ENCODE results near the gene KRT86.
A peak's percentile ranks its signal among the peaks of the same experiment; 100 is the strongest.
"Not testable (repeated sequence)": the region's sequence is repeated elsewhere in the genome, so short reads cannot be mapped to it uniquely, and the experiment has no call there.

Gene KRT86

GRCh38 chr12:52279422-52280318 is 5.2 kb downstream of the KRT86 start:
- Histone ChIP-seq H3K4me3 (ENCODE audit: low read length) (peak overlapping the region; percentile 39), H3K4me1 (ENCODE audit: control insufficient read depth, insufficient read depth, low read length) (peaks cover 33% of the 10 kb centered on the region), H3K9ac (ENCODE audit: low read length) (peak overlapping the region; percentile 48), H3K27me3 (replicated peaks; ENCODE audit: control insufficient read depth, insufficient read depth, low read length) (no peaks in the 10 kb centered on the region), H3K36me3 (ENCODE audit: control insufficient read depth, insufficient read depth, low read length, severe bottlenecking) (no peaks in the 10 kb centered on the region), H3K9me3 (ENCODE audit: control insufficient read depth, low read length) (no peaks in the 10 kb centered on the region)
- peak; percentile 46 for DNase-seq (ENCODE audit: low read depth)

DNA sequence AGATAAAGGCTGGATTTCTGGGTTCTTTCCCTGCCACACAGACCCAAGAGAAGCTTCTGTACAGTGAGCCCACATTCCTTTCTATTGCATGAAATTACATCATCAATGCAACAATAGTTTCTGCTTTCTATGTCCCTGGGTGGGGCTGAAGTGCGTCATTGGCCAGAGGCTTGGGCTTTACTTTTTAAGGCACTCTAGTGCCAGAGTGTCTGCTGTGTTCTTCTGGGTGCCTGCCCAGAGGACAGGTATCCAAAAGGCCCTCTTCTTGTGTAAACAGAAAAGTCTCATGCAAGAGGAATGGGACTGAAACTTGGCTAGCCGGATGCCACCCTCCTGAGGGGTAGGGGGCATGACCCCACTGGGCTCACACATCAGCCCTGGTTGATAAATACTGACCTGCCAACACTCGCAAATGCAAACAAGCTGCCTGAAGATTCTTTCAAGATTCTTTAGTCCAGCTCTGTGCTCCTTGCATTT is 5.9 kb downstream of the KRT86 start:
- DNase-seq (ENCODE audit: low read depth), result peak; percentile 98
- no peaks in the 10 kb centered on the region for H3K9me3 ChIP-seq (ENCODE audit: control insufficient read depth, low read length)
- H3K4me3 ChIP-seq (ENCODE audit: low read length), result peak overlapping the region; percentile 39
- H3K4me1 ChIP-seq (ENCODE audit: control insufficient read depth, insufficient read depth, low read length), result peaks cover 33% of the 10 kb centered on the region
- no peaks in the 10 kb centered on the region for H3K36me3 ChIP-seq (ENCODE audit: control insufficient read depth, insufficient read depth, low read length, severe bottlenecking)
- H3K27me3 ChIP-seq (replicated peaks; ENCODE audit: control insufficient read depth, insufficient read depth, low read length), result no peaks in the 10 kb centered on the region
- H3K9ac ChIP-seq (ENCODE audit: low read length), result peak overlapping the region; percentile 48

DNA sequence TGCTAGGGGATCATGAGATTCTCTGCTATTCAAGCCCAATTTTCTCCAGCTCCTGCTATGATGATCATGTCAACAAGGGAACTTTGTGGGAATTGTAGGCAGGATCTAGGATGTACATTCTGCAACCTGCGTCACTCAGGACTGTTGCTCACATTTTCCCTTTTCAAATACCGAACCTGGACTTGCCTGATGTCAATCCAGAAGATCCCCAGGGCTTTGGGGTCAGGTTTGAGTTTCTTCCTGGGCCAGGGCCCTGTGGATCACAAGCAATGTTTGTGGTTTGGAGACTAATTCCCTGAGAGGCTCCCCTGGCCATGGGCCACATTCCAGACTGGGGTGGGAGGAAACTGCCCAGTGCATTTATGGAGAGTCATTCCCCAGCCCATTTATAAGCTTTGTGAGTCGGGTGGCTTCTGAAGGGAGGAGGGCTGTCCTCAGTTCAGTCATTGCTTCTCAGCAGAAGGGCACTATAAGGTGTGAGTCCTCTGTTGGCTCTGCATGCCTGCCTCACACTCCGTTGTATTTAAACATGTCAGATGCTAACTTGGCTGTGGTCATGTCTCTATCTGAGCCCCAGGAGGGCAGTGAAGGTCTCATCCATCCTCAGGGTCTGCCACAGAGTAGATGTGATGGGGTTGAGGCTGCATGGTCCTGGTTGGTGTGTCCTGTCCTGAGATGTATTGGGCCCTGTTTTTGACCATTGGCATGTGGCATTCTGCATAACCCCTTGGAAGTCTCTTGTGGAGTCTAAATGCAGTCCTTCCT is 6.5 kb downstream of the KRT86 start:
- peaks cover 33% of the 10 kb centered on the region for H3K4me1 ChIP-seq (ENCODE audit: control insufficient read depth, insufficient read depth, low read length)
- peak; percentile 97 for DNase-seq (ENCODE audit: low read depth)
- H3K9me3 ChIP-seq (ENCODE audit: control insufficient read depth, low read length), result no peaks in the 10 kb centered on the region
- H3K4me3 ChIP-seq (ENCODE audit: low read length), result no peak overlapping the region
- H3K9ac ChIP-seq (ENCODE audit: low read length), result peak overlapping the region; percentile 56
- H3K36me3 ChIP-seq (ENCODE audit: control insufficient read depth, insufficient read depth, low read length, severe bottlenecking), result no peaks in the 10 kb centered on the region
- H3K27me3 ChIP-seq (replicated peaks; ENCODE audit: control insufficient read depth, insufficient read depth, low read length), result no peaks in the 10 kb centered on the region

GRCh38 chr12:52284562-52285171 is 10.2 kb downstream of the KRT86 start:
- H3K4me1 ChIP-seq (ENCODE audit: control insufficient read depth, insufficient read depth, low read length), result peaks cover 22% of the 10 kb centered on the region
- H3K27me3 ChIP-seq (replicated peaks; ENCODE audit: control insufficient read depth, insufficient read depth, low read length), result no peaks in the 10 kb centered on the region
- no peak overlapping the region for H3K4me3 ChIP-seq (ENCODE audit: low read length)
- no peak overlapping the region for H3K9ac ChIP-seq (ENCODE audit: low read length)
- no peaks in the 10 kb centered on the region for H3K36me3 ChIP-seq (ENCODE audit: control insufficient read depth, insufficient read depth, low read length, severe bottlenecking)
- H3K9me3 ChIP-seq (ENCODE audit: control insufficient read depth, low read length), result no peaks in the 10 kb centered on the region
- DNase-seq (ENCODE audit: low read depth), result no peak

DNA sequence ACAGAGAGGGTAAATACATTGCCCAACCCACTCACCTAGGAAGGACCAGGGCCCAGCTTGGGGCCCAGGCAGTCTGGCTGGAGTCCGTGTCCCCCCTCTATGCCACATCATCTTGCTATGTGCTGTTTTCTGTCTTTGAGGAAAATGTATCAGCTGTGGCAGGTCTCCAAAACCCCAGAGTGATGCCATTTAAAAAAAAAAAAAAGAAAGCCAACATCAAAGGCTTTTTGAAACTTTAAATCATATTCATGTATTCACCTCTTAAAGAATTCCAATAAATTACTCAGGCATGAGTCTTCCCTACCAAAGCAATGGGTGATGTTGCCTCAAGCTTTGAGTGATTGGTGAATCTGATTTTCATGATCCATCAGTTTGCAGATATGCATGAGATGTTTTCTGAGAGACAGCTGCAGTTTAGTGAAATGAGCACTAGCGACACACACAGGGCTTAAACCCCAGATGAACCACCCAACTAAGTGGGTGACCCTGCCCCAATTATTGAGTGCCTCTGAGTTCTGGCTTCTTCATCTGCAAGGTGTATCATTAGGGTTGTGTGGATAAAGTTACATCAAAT is 10.8 kb downstream of the KRT86 start:
- no peaks in the 10 kb centered on the region for H3K9me3 ChIP-seq (ENCODE audit: control insufficient read depth, low read length)
- peaks cover 16% of the 10 kb centered on the region for H3K4me1 ChIP-seq (ENCODE audit: control insufficient read depth, insufficient read depth, low read length)
- DNase-seq (ENCODE audit: low read depth), result peak; percentile 15
- H3K9ac ChIP-seq (ENCODE audit: low read length), result no peak overlapping the region
- H3K27me3 ChIP-seq (replicated peaks; ENCODE audit: control insufficient read depth, insufficient read depth, low read length), result no peaks in the 10 kb centered on the region
- H3K36me3 ChIP-seq (ENCODE audit: control insufficient read depth, insufficient read depth, low read length, severe bottlenecking), result no peaks in the 10 kb centered on the region
- H3K4me3 ChIP-seq (ENCODE audit: low read length), result no peak overlapping the region

GRCh38 chr12:52285851-52286530 is 11.5 kb downstream of the KRT86 start:
- Histone ChIP-seq H3K9me3 (ENCODE audit: control insufficient read depth, low read length) (no peaks in the 10 kb centered on the region), H3K4me1 (ENCODE audit: control insufficient read depth, insufficient read depth, low read length) (peaks cover 9% of the 10 kb centered on the region), H3K27me3 (replicated peaks; ENCODE audit: control insufficient read depth, insufficient read depth, low read length) (no peaks in the 10 kb centered on the region), H3K9ac (ENCODE audit: low read length) (no peak overlapping the region), H3K4me3 (ENCODE audit: low read length) (no peak overlapping the region), H3K36me3 (ENCODE audit: control insufficient read depth, insufficient read depth, low read length, severe bottlenecking) (no peaks in the 10 kb centered on the region)
- no peak for DNase-seq (ENCODE audit: low read depth)

DNA sequence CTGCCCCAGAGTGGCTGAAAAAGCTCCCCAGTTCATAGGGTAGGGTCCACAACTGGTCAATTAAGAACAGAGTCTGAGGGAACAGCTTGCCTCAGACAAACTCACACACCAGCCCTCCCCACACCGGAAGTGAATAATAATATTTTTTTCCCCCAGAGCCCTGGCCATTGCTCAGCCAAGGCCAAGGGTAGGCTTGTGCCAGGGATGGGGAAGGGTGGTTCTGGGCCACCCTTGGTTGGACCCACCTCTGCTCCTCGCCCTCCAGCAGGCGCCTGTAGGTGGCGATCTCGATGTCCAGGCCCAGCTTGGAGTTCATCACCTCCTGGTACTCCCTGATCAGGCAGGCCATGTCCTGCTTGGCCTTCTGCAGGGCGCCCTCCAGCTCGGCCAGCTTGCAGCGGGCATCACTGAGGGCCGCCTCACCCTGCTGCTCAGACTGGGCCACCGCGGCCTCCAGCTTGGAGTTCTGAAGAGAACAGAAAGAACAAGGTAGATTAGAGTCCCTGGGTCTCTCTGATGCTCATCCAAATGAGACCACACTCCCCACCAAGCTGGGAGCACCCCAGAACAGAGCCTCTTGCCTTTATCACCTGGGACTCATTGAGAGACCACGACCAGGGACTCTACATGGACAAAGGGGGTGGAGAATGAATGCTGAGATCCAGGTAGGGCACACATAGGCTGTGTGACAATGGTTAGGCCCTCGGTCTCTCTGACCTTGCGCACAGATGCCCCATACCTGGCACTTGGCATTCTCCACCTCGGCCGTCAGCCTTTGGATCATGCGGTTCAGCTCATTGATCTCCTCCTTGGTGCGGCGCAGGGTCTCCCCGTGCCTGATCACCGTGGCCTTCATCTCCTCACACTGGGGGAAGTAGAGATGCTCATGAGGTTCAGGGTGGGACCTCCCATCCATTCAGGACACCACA is 12.7 kb downstream of the KRT86 start:
- H3K27me3 ChIP-seq (replicated peaks; ENCODE audit: control insufficient read depth, insufficient read depth, low read length); H3K36me3 ChIP-seq (ENCODE audit: control insufficient read depth, insufficient read depth, low read length, severe bottlenecking); H3K4me1 ChIP-seq (ENCODE audit: control insufficient read depth, insufficient read depth, low read length); H3K4me3 ChIP-seq (ENCODE audit: low read length); H3K9ac ChIP-seq (ENCODE audit: low read length); DNase-seq (ENCODE audit: low read depth); H3K9me3 ChIP-seq (ENCODE audit: control insufficient read depth, low read length): not testable (repeated sequence)

DNA sequence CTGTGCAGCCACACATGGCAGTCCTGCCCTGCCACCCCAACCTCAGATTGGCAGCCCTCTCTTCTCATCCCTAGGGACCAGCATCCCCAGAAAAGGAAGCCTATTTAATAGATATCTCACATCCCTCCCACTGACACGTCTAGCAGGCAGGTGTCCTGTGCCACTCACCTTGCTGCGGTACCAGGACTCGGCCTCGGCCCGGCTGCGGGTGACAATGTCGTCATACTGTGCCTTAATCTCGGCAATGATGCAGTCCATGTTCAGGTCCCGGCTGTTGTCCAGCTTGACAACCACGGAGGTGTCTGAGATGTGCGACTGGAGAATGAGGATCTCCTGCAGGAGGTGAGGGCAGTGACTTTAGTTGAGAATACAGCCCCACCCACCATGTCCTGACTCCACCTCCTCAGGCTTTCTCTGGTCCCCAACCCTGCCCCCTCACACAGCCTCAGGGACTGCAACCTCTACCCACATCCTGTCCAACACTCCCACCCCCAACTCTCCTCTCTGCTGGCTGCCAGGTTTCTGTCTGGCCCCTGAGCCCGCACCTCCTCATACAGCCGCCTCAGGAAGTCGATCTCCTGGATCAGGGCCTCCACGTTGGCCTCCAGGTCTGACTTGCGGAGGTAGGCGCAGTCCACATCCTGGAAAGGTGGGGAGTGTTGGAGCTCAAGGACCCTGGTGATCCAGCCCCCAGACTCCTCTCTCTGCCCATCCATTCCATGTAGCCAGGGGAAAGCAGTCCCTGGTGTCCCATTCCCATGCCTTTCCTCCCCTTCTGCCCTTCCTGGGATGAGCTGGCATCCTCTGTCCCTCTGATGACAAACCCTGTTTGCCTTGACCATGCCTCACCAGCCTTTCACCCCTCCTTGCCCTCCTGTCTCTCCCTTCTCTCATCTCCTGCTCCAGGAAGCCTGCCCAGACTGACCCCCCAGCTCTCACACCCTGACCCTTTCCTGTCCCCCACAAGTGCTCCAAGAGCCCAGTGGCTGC is 13.7 kb downstream of the KRT86 start:
- not testable (repeated sequence) for H3K9me3 ChIP-seq (ENCODE audit: control insufficient read depth, low read length); H3K4me3 ChIP-seq (ENCODE audit: low read length); H3K9ac ChIP-seq (ENCODE audit: low read length); H3K4me1 ChIP-seq (ENCODE audit: control insufficient read depth, insufficient read depth, low read length); H3K36me3 ChIP-seq (ENCODE audit: control insufficient read depth, insufficient read depth, low read length, severe bottlenecking); DNase-seq (ENCODE audit: low read depth)
- peaks cover 16% of the 10 kb centered on the region for H3K27me3 ChIP-seq (replicated peaks; ENCODE audit: control insufficient read depth, insufficient read depth, low read length)

DNA sequence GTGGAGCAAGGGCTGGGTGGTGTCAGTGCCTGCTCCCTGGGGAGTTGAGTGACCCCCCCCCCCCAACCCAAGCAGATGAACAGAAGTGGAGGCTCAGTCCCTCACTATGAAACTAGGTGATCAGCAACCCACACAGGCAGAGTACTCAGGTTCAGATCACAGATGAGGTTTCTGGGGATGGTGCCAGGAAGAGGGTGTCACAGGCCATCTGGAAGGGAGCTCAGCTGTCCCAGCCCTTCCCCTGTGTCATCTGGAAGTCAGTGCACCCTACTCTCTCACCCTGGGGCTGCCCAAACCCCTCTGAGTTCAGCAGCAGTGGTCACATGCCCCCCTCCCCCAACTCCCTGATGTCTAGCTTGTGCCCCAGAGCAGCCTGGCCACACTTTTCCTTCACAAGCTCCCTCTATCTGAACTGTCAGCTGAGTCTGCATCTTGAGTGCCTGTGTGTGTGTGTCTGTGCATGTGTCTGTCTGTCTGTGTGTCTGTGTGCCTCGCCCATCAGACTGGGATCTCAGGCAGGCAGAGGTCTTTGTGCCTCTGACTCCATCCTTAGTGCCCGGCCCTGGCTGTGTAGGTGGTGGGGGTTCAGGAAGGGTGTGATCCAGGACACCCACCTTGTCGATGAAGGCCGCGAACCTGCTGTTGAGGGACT is 16.2 kb downstream of the KRT86 start:
- H3K27me3 ChIP-seq (replicated peaks; ENCODE audit: control insufficient read depth, insufficient read depth, low read length), result peaks cover 28% of the 10 kb centered on the region
- not testable (repeated sequence) for H3K4me1 ChIP-seq (ENCODE audit: control insufficient read depth, insufficient read depth, low read length); H3K36me3 ChIP-seq (ENCODE audit: control insufficient read depth, insufficient read depth, low read length, severe bottlenecking); H3K9ac ChIP-seq (ENCODE audit: low read length); H3K9me3 ChIP-seq (ENCODE audit: control insufficient read depth, low read length); H3K4me3 ChIP-seq (ENCODE audit: low read length); DNase-seq (ENCODE audit: low read depth)
